Panc1 (cell line): ENCODE measurements around the gene HS6ST3.

ENCODE experiments used
- POLR2AphosphoS5 ChIP-seq: IDR thresholded peaks from 2 replicates; pipeline ENCODE4 v1.6.1; 2012; ENCODE audit warnings: mild to moderate bottlenecking, low read depth, low read length, moderate library complexity
- REST ChIP-seq, 2 experiments: IDR thresholded peaks; 2 replicates each; pipeline ENCODE4 v1.6.1; 2011 to 2012; ENCODE audit warnings: low read depth in 2 of 2, control low read depth in 1 of 2, low read length in 1 of 2, mild to moderate bottlenecking in 1 of 2, moderate library complexity in 1 of 2; ENCODE audit not compliant: insufficient read depth in 1 of 2
- SIN3A ChIP-seq: IDR thresholded peaks from 2 replicates; pipeline ENCODE4 v1.6.1; 2012; ENCODE audit warnings: low read depth, mild to moderate bottlenecking, low read length, moderate library complexity, borderline replicate concordance; ENCODE audit not compliant: insufficient read depth
- TF ChIP-seq, protein P1 (sequence below): fragments of 450-650 bp; IDR thresholded peaks from 2 replicates; pipeline ENCODE4 v1.5.1; 2017; ENCODE audit warnings: mild to moderate bottlenecking

- TF ChIP-seq, protein P1, sequence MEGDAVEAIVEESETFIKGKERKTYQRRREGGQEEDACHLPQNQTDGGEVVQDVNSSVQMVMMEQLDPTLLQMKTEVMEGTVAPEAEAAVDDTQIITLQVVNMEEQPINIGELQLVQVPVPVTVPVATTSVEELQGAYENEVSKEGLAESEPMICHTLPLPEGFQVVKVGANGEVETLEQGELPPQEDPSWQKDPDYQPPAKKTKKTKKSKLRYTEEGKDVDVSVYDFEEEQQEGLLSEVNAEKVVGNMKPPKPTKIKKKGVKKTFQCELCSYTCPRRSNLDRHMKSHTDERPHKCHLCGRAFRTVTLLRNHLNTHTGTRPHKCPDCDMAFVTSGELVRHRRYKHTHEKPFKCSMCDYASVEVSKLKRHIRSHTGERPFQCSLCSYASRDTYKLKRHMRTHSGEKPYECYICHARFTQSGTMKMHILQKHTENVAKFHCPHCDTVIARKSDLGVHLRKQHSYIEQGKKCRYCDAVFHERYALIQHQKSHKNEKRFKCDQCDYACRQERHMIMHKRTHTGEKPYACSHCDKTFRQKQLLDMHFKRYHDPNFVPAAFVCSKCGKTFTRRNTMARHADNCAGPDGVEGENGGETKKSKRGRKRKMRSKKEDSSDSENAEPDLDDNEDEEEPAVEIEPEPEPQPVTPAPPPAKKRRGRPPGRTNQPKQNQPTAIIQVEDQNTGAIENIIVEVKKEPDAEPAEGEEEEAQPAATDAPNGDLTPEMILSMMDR: no peak
- TF ChIP-seq POLR2AphosphoS5 (no peak), REST (IDR thresholded peaks at IDR 0.05; ENCODE audit: insufficient read depth in 1 of 2, low read depth in 2 of 2, low read length in 1 of 2) (no peak), SIN3A (no peak)
Measured at GRCh38 chr13:96858133-96858826, 768.4 kb downstream of the HS6ST3 start.
